ENCODE results near the gene ZNF772.

- TF ChIP-seq CTCF (conservative IDR thresholded peaks at IDR 0.05 in 1 of 2, IDR thresholded peaks at IDR 0.05 in 1 of 2; ENCODE audit: low read depth in 1 of 2, low read length in 2 of 2) = no peak
- no peak for TF ChIP-seq EZH2 (IDR thresholded peaks at IDR 0.05; ENCODE audit: low read length, missing control alignments)
Observed at GRCh38 chr19:57443121-57443696, 34.2 kb downstream of the ZNF772 start.

Data from fibroblast of lung (primary cell).